Ishikawa (cell line): ENCODE measurements around the gene PTPRQ.

Experiments
- EGR1 ChIP-seq: IDR thresholded peaks from 2 replicates; pipeline ENCODE4 v1.6.1; 2012
- EP300 ChIP-seq: IDR thresholded peaks from 2 replicates; pipeline ENCODE4 v1.6.1; 2012; ENCODE audit warnings: borderline replicate concordance
- FOXM1 ChIP-seq: IDR thresholded peaks from 2 replicates; pipeline ENCODE4 v1.6.1; 2012; ENCODE audit warnings: low read depth, borderline replicate concordance
- RAD21 ChIP-seq: IDR thresholded peaks from 2 replicates; pipeline ENCODE4 v1.6.1; 2012; ENCODE audit warnings: low read depth
- TAF1 ChIP-seq: IDR thresholded peaks from 2 replicates; pipeline ENCODE4 v1.6.1; 2012; ENCODE audit warnings: low read depth, mild to moderate bottlenecking
- YY1 ChIP-seq: IDR thresholded peaks from 2 replicates; pipeline ENCODE4 v1.6.1; 2012; ENCODE audit warnings: low read depth
- TF ChIP-seq, protein P1 (sequence below): IDR thresholded peaks from 2 replicates; pipeline ENCODE4 v1.6.1; 2012

- TF ChIP-seq EP300 (no peak), RAD21 (no peak), TAF1 (no peak), YY1 (no peak), EGR1 (no peak), FOXM1 (no peak)
- TF ChIP-seq, protein P1, sequence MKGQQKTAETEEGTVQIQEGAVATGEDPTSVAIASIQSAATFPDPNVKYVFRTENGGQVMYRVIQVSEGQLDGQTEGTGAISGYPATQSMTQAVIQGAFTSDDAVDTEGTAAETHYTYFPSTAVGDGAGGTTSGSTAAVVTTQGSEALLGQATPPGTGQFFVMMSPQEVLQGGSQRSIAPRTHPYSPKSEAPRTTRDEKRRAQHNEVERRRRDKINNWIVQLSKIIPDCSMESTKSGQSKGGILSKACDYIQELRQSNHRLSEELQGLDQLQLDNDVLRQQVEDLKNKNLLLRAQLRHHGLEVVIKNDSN, result no peak
Observed at GRCh38 chr12:80513211-80513610, 69.2 kb downstream of the PTPRQ start.
